Measurements from ENCODE around the gene UACA.

- TF ChIP-seq POLR2A (IDR thresholded peaks at IDR 0.05; ENCODE audit: low read depth, low read length) (no peak), POLR2AphosphoS5 (IDR thresholded peaks at IDR 0.05; ENCODE audit: low read depth, low read length) (no peak)
Measured at GRCh38 chr15:70806992-70807712, 43.8 kb upstream of the UACA start.

All from GM12891 (cell line).